Measurements from ENCODE around the gene TRIM39.

- no peak for TF ChIP-seq EZH2 (IDR thresholded peaks at IDR 0.05; ENCODE audit: borderline replicate concordance, insufficient read depth, low read length, poor library complexity, severe bottlenecking)
- TF ChIP-seq CTCF (IDR thresholded peaks at IDR 0.05; ENCODE audit: poor library complexity, severe bottlenecking), result no peak
- TF ChIP-seq RAD21 (conservative IDR thresholded peaks at IDR 0.05), result no peak
- TF ChIP-seq POLR2AphosphoS5 (IDR thresholded peaks at IDR 0.05), result peak; percentile 69
- no peak for TF ChIP-seq TAF1 (IDR thresholded peaks at IDR 0.05; ENCODE audit: low read depth)
- no peak for TF ChIP-seq EP300 (conservative IDR thresholded peaks at IDR 0.05; ENCODE audit: poor library complexity, severe bottlenecking)
- no peak for TF ChIP-seq REST (IDR thresholded peaks at IDR 0.05; ENCODE audit: borderline replicate concordance)
Measured at GRCh38 chr6:30325873-30326525, 728 bp upstream of the TRIM39 start.
